GM12878 (cell line): ENCODE measurements around the gene PRKCZ. TPM values are rescaled to one million over a fixed set of nuclear protein-coding genes. Genes with fewer than 3 reads are reported as not detected.

Experiments used
- ATAC-seq: fragments of 200-7000 bp; cut with Tn5 transposase; 3 replicates; pipeline ENCODE4 v1.9.1; 2020; ENCODE audit warnings: mild to moderate bottlenecking, moderate library complexity
- BruUV-seq: library from RNA; stranded (reverse); fragments of 400-500 nt; replicated peaks from 2 replicates; lab custom pipeline; 2021; lab: Mats Ljungman, UMichigan
- CTCF ChIA-PET: fragments of 300-600 bp; sonication (Branson Sonifier 250); formaldehyde crosslinking; extraction: SDS; loops from one replicate; lab custom pipeline; 2021; ENCODE audit warnings: inconsistent platforms; lab: Yijun Ruan, JAX
- POLR2A ChIA-PET: fragments of 350-600 bp; formaldehyde crosslinking; extraction: SDS; loops from one replicate; lab custom pipeline; 2021; ENCODE audit warnings: inconsistent platforms; lab: Charles Lee
- RAD21 ChIA-PET: fragments of 300-600 bp; sonication (Branson Sonifier 250); formaldehyde crosslinking; loops from one replicate; lab custom pipeline; 2023; ENCODE audit warnings: antibody characterized with exemption; ENCODE audit not compliant: unreplicated experiment; lab: Charles Lee
- SMC1A ChIA-PET: fragments of 300-600 bp; sonication (Branson Sonifier 250); formaldehyde crosslinking; loops from one replicate; lab custom pipeline; 2023; ENCODE audit not compliant: unreplicated experiment, uncharacterized antibody; lab: Charles Lee
- DNase-seq: peaks from one replicate; pipeline ENCODE4 v3.0.0-alpha.2; 2011; ENCODE audit warnings: low read depth, low spot score
- FAIRE-seq: peaks from 3 replicates; lab custom pipeline; 2011; peaks lifted over from hg19 to GRCh38; lab: Jason Lieb, UNC
- H2AFZ ChIP-seq: 2 replicates; pipeline ENCODE4 v1.6.0; 2011; ENCODE audit warnings: low read depth, low read length, control low read depth; ENCODE audit not compliant: control insufficient read depth
- H3K27ac ChIP-seq: 2 replicates; pipeline ENCODE4 v1.5.1; 2011; ENCODE audit warnings: control low read depth; ENCODE audit not compliant: control insufficient read depth, insufficient read depth
- H3K27me3 ChIP-seq, 2 experiments: replicated peaks in 1 of 2; 2 replicates each; pipeline versions ENCODE4 v1.6.0 to v1.6.1; 2011; ENCODE audit warnings: low read length in 1 of 2; ENCODE audit not compliant: control insufficient read depth in 2 of 2, insufficient read depth in 2 of 2
- H3K36me3 ChIP-seq, 2 experiments: 2 replicates each; pipeline ENCODE4 v1.5.1; 2011; ENCODE audit warnings: low read length in 1 of 2; ENCODE audit not compliant: control insufficient read depth in 2 of 2, insufficient read depth in 2 of 2
- H3K4me1 ChIP-seq: 2 replicates; pipeline ENCODE4 v1.6.1; 2011; ENCODE audit warnings: mild to moderate bottlenecking, low read length, moderate library complexity, mixed read lengths; ENCODE audit not compliant: control insufficient read depth, insufficient read depth
- H3K4me2 ChIP-seq: 2 replicates; pipeline ENCODE4 v1.6.0; 2011; ENCODE audit warnings: control low read depth; ENCODE audit not compliant: control insufficient read depth, insufficient read depth
- H3K4me3 ChIP-seq: fragments of 200-600 bp; sonication (generic); 2 replicates; pipeline ENCODE4 v1.5.1; 2016
- H3K79me2 ChIP-seq: 2 replicates; pipeline ENCODE4 v1.6.0; 2011; ENCODE audit warnings: low read length; ENCODE audit not compliant: control insufficient read depth, insufficient read depth
- H3K9ac ChIP-seq: 2 replicates; pipeline ENCODE4 v1.8.0; 2011; ENCODE audit warnings: low read length, control low read depth, mixed read lengths; ENCODE audit not compliant: control insufficient read depth, insufficient read depth
- H3K9me3 ChIP-seq: replicated peaks from 3 replicates; pipeline ENCODE4 v1.5.1; 2011; ENCODE audit warnings: mild to moderate bottlenecking, low read length; ENCODE audit not compliant: control insufficient read depth, insufficient read depth
- H4K20me1 ChIP-seq: 2 replicates; pipeline ENCODE4 v1.6.0; 2011; ENCODE audit not compliant: control insufficient read depth, insufficient read depth
- CHD4 ChIP-seq: fragments of 200-600 bp; sonication (generic); IDR thresholded peaks from 2 replicates; pipeline ENCODE4 v1.6.1; 2016; ENCODE audit warnings: mild to moderate bottlenecking
- ETV6 ChIP-seq, 2 experiments: fragments of 450-650 bp in 1 of 2; IDR thresholded peaks in 1 of 2; conservative IDR thresholded peaks in 1 of 2; 2 replicates each; pipeline ENCODE4 v1.6.1; 2014; ENCODE audit warnings: antibody characterized with exemption in 1 of 2, borderline replicate concordance in 1 of 2, low read depth in 1 of 2, mild to moderate bottlenecking in 1 of 2, moderate library complexity in 1 of 2
- GABPA ChIP-seq: IDR thresholded peaks from 2 replicates; pipeline ENCODE4 v1.6.1; 2014; ENCODE audit warnings: antibody characterized with exemption, low read depth, mild to moderate bottlenecking, inconsistent platforms
- LARP7 ChIP-seq: fragments of 450-650 bp; IDR thresholded peaks from 2 replicates; pipeline ENCODE4 v1.6.1; 2017; ENCODE audit warnings: mild to moderate bottlenecking
- MTA2 ChIP-seq: fragments of 450-650 bp; IDR thresholded peaks from 2 replicates; pipeline ENCODE4 v1.6.1; 2016; ENCODE audit warnings: low read depth, mild to moderate bottlenecking, moderate library complexity
- NRF1 ChIP-seq: conservative IDR thresholded peaks from 2 replicates; pipeline ENCODE4 v1.6.1; 2011; ENCODE audit warnings: mild to moderate bottlenecking, low read depth, low read length, improper control_type of control experiment
- POLR2A ChIP-seq: IDR thresholded peaks from 2 replicates; pipeline ENCODE4 v1.6.1; 2011; ENCODE audit warnings: low read depth, mild to moderate bottlenecking, low read length
- RBBP5 ChIP-seq: fragments of 200-600 bp; sonication (generic); conservative IDR thresholded peaks from 2 replicates; pipeline ENCODE4 v1.6.1; 2016
- TCF12 ChIP-seq: IDR thresholded peaks from 2 replicates; pipeline ENCODE4 v1.6.1; 2011; ENCODE audit warnings: low read depth, mild to moderate bottlenecking, low read length
- TCF3 ChIP-seq: IDR thresholded peaks from 2 replicates; pipeline ENCODE4 v1.6.1; 2012; ENCODE audit warnings: low read depth, mild to moderate bottlenecking, low read length, borderline replicate concordance; ENCODE audit not compliant: insufficient read depth
- YY1 ChIP-seq: IDR thresholded peaks from 2 replicates; pipeline ENCODE4 v1.6.1; 2011; ENCODE audit warnings: low read depth, mild to moderate bottlenecking, low read length
- WGBS: methylation state at CpG from one replicate; pipeline ENCODE4 v1.1.6; 2016; ENCODE audit warnings: low lambda C conversion rate; ENCODE audit not compliant: insufficient replicate concordance, insufficient coverage; ENCODE audit errors: missing lambda C conversion rate; 5-methylcytosine and 5-hydroxymethylcytosine counted together
- in situ Hi-C: fragments of 300-500 bp; cut with MboI; formaldehyde crosslinking; loops from 9 replicates; pipeline ENCODE4 v1.14.3; 2018; ENCODE audit warnings: mixed read lengths
- intact Hi-C: fragments of 100-400 bp; cut with micrococcal nuclease; formaldehyde crosslinking; loops from one replicate; pipeline ENCODE4 v1.14.2; 2022; ENCODE audit not compliant: unreplicated experiment
- polyA plus RNA-seq, 11 experiments: library from polyadenylated mRNA; depleted of rRNA in 4 of 11; unstranded in 6 of 11; stranded (reverse) in 5 of 11; fragments of >200 nt; fragmentation: Nextera tagmentation in 4 of 11; fragmentation: Illumina TruSeq in 1 of 11; extraction: Ambion mirVana in 4 of 11; extraction: Trizol in 1 of 11; gene quantifications; 1 replicate in 1 of 11; 2 replicates in 10 of 11; pipeline versions ENCODE4 v1.2.1 to v1.2.3, GENCODE V29; 2011 to 2016; ENCODE audit warnings: inconsistent platforms in 2 of 11, missing spikeins in 2 of 11, low read depth in 1 of 11
- total RNA-seq, 4 experiments: library from RNA; depleted of rRNA in 3 of 4; stranded (reverse); fragments of >200 nt in 3 of 4; fragmentation: Illumina TruSeq in 1 of 4; extraction: Trizol in 1 of 4; gene quantifications; 2 replicates each; pipeline versions ENCODE4 v1.2.1 to v1.2.3, GENCODE V29; 2013 to 2021
- TF ChIP-seq, protein P1 (sequence below): IDR thresholded peaks from 2 replicates; pipeline ENCODE4 v1.6.1; 2012; ENCODE audit warnings: low read depth, low read length, improper control_type of control experiment

The PRKCZ gene
- total and polyA plus RNA-seq, 10 of the 15 experiments (the other 5 are each of a cell fraction or from before 2014, with no cell fraction given): 0.05 to 1.9 (median 0.64) TPM; not detected in 1

DNA sequence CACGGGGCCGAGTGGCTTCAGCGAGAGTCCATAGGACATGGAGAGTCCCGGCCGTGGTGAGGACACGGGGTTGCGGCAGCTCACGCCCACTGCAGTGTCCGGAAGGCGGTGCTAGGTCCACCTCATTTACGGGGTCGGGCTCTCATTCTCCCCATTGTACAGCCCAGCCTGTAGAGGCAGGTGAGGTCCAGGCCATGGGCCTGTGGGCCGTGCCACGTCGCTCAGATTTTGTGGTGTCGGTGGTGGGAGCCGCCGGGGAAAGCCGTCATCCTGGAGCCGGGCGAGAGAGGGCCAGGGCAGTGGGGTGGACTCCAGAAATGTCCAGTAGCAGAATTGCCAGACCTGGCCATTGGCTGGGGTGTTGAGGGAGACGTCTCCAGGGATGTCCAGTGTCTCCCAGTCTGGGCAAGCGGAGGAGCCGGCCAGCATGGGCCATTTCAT lies 59.4 kb downstream of the PRKCZ start:
- POLR2A ChIA-PET: no interaction called here
- Histone ChIP-seq H3K27me3 (no peaks in the 10 kb centered on the region), H3K36me3 (no peaks in the 10 kb centered on the region), H3K4me3 (no peak overlapping the region), H3K27ac (no peak overlapping the region), H2AFZ (no peak overlapping the region), H4K20me1 (no peaks in the 10 kb centered on the region), H3K9ac (no peak overlapping the region), H3K79me2 (no peaks in the 10 kb centered on the region), H3K4me1 (peaks cover 7% of the 10 kb centered on the region), H3K4me2 (no peak overlapping the region), H3K9me3 (no peaks in the 10 kb centered on the region)
- 81% methylated on average over 24 of the region's 24 CpGs for WGBS
- RAD21 ChIA-PET: no interaction called here
- no peak for FAIRE-seq
- TF ChIP-seq LARP7 (no peak), CHD4 (no peak), TCF3 (no peak), POLR2A (no peak), ETV6 (conservative IDR thresholded peaks at IDR 0.05 in 1 of 2, IDR thresholded peaks at IDR 0.05 in 1 of 2; ENCODE audit: borderline replicate concordance in 1 of 2, low read depth in 1 of 2) (no peak), YY1 (no peak), MTA2 (no peak), GABPA (no peak), NRF1 (no peak), RBBP5 (no peak), TCF12 (no peak)
- TF ChIP-seq, protein P1, sequence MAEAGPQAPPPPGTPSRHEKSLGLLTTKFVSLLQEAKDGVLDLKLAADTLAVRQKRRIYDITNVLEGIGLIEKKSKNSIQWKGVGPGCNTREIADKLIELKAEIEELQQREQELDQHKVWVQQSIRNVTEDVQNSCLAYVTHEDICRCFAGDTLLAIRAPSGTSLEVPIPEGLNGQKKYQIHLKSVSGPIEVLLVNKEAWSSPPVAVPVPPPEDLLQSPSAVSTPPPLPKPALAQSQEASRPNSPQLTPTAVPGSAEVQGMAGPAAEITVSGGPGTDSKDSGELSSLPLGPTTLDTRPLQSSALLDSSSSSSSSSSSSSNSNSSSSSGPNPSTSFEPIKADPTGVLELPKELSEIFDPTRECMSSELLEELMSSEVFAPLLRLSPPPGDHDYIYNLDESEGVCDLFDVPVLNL: no peak
- CTCF ChIA-PET: no interaction called here
- in situ Hi-C loops (loop anchor here (5.0 kb wide), 1 partner anchor 48 kb away; no protein-coding TSS in a partner anchor), intact Hi-C loops (no loop called here)
- no peak for DNase-seq
- ATAC-seq: no peak
- SMC1A ChIA-PET: no interaction called here
- no TSS peak for BruUV-seq
